ENCODE data around the gene SLC35B2. TPM values are rescaled to one million over a fixed set of nuclear protein-coding genes. Genes with fewer than 3 reads are reported as not detected.

SLC35B2 gene
- total RNA-seq, 1 experiment from 2014 or later, result 92.8 TPM

GRCh38 chr6:44255105-44255808 is 2.1 kb downstream of the SLC35B2 start:
- DNase-seq (ENCODE audit: low read depth), result no peak

GRCh38 chr6:44254191-44255104 is 2.9 kb downstream of the SLC35B2 start:
- peak; percentile 57 for DNase-seq (ENCODE audit: low read depth)

- DNase-seq (ENCODE audit: low read depth), result peak; percentile 58
Observed at GRCh38 chr6:44253307-44254101, 3.8 kb downstream of the SLC35B2 start.

- no peak for DNase-seq (ENCODE audit: low read depth)
Observed at GRCh38 chr6:44251576-44252524, 5.5 kb downstream of the SLC35B2 start.

- DNase-seq (ENCODE audit: low read depth), result no peak
Observed at GRCh38 chr6:44250718-44251123, 6.6 kb downstream of the SLC35B2 start.

GRCh38 chr6:44250067-44250717 is 7.1 kb downstream of the SLC35B2 start:
- no peak for DNase-seq (ENCODE audit: low read depth)

GRCh38 chr6:44249082-44249748 is 8.1 kb downstream of the SLC35B2 start:
- no peak for DNase-seq (ENCODE audit: low read depth)

GRCh38 chr6:44248579-44248978 is 8.7 kb downstream of the SLC35B2 start:
- DNase-seq (ENCODE audit: low read depth), result no peak

GRCh38 chr6:44247338-44248302 is 9.7 kb downstream of the SLC35B2 start:
- DNase-seq (ENCODE audit: low read depth), result peak; percentile 80

GRCh38 chr6:44246663-44247337 is 10.5 kb downstream of the SLC35B2 start, which contains the start of gene HSP90AB1:
Gene HSP90AB1 (plus strand): TSS chr6:44247101. CDS start chr6:44248630, 1,529 bp downstream.
- peak; percentile 98 for DNase-seq (ENCODE audit: low read depth)

- peak; percentile 90 for DNase-seq (ENCODE audit: low read depth)
Observed at GRCh38 chr6:44245912-44246662, 11.2 kb downstream of the SLC35B2 start.

GRCh38 chr6:44245391-44245911 is 11.9 kb downstream of the SLC35B2 start:
- DNase-seq (ENCODE audit: low read depth), result no peak

- DNase-seq (ENCODE audit: low read depth), result no peak
Observed at GRCh38 chr6:44243345-44243744, 14.0 kb downstream of the SLC35B2 start.

- no peak for DNase-seq (ENCODE audit: low read depth)
Observed at GRCh38 chr6:44238687-44239350, 18.5 kb downstream of the SLC35B2 start.

GRCh38 chr6:44237813-44238433 is 19.4 kb downstream of the SLC35B2 start:
- DNase-seq (ENCODE audit: low read depth), result peak; percentile 88

Data from Daoy (cell line).